H9 (cell line): ENCODE results near the gene VTN. TPM values are rescaled to one million over a fixed set of nuclear protein-coding genes. Genes with fewer than 3 reads are reported as not detected.

ENCODE experiments used
- DNase-seq: peaks from one replicate; pipeline ENCODE4 v3.0.0-alpha.2; 2017
- H2AFZ ChIP-seq: one replicate; pipeline ENCODE4 v1.6.1; 2013; ENCODE audit warnings: mild to moderate bottlenecking, low read length, control low read depth, moderate library complexity
- H2AK5ac ChIP-seq: 2 replicates; pipeline ENCODE4 v1.6.1; 2013; ENCODE audit warnings: low read length, control low read depth, mixed read lengths; ENCODE audit not compliant: insufficient read length
- H2BK120ac ChIP-seq: one replicate; pipeline ENCODE4 v1.6.1; 2013; ENCODE audit warnings: low read depth, mild to moderate bottlenecking, low read length, control low read depth, inconsistent platforms; ENCODE audit not compliant: poor library complexity, severe bottlenecking
- H2BK12ac ChIP-seq: 2 replicates; pipeline ENCODE4 v1.6.1; 2013; ENCODE audit warnings: low read length, control low read depth, mixed read lengths, low read depth; ENCODE audit not compliant: insufficient read length
- H2BK15ac ChIP-seq: 2 replicates; pipeline ENCODE4 v1.6.1; 2013; ENCODE audit warnings: low read depth, low read length, control low read depth
- H2BK20ac ChIP-seq: one replicate; pipeline ENCODE4 v1.6.1; 2013; ENCODE audit warnings: low read depth, mild to moderate bottlenecking, low read length, control low read depth, inconsistent platforms; ENCODE audit not compliant: poor library complexity, severe bottlenecking
- H2BK5ac ChIP-seq: 2 replicates; pipeline ENCODE4 v1.6.1; 2013; ENCODE audit warnings: low read length, control low read depth, mixed read lengths; ENCODE audit not compliant: insufficient read length
- H3K14ac ChIP-seq: 2 replicates; pipeline ENCODE4 v1.6.1; 2013; ENCODE audit warnings: low read length, control low read depth; ENCODE audit not compliant: insufficient read depth
- H3K18ac ChIP-seq: 2 replicates; pipeline ENCODE4 v1.6.1; 2013; ENCODE audit warnings: low read depth, mild to moderate bottlenecking, mixed read lengths, low read length, control low read depth; ENCODE audit not compliant: insufficient read length
- H3K23ac ChIP-seq: 2 replicates; pipeline ENCODE4 v1.6.1; 2013; ENCODE audit warnings: low read length, control low read depth, mixed read lengths, low read depth; ENCODE audit not compliant: insufficient read length
- H3K23me2 ChIP-seq: 2 replicates; pipeline ENCODE4 v1.6.1; 2013; ENCODE audit warnings: low read depth, mild to moderate bottlenecking, mixed read lengths, low read length, control low read depth; ENCODE audit not compliant: insufficient read length, poor library complexity, severe bottlenecking
- H3K27ac ChIP-seq: 2 replicates; pipeline ENCODE4 v1.5.1; 2013; ENCODE audit warnings: low read length, control low read depth, mixed read lengths, low read depth; ENCODE audit not compliant: insufficient read length
- H3K27me3 ChIP-seq: 2 replicates; pipeline ENCODE4 v1.6.1; 2013; ENCODE audit warnings: low read length, control low read depth, inconsistent platforms; ENCODE audit not compliant: insufficient read depth
- H3K4ac ChIP-seq: 2 replicates; pipeline ENCODE4 v1.6.1; 2013; ENCODE audit warnings: low read depth, mild to moderate bottlenecking, control low read depth, inconsistent platforms, low read length, moderate library complexity
- H3K4me1 ChIP-seq: 2 replicates; pipeline ENCODE4 v1.6.1; 2013; ENCODE audit warnings: low read length, control low read depth, inconsistent platforms; ENCODE audit not compliant: insufficient read depth
- H3K4me2 ChIP-seq: 2 replicates; pipeline ENCODE4 v1.6.1; 2013; ENCODE audit warnings: low read length, control low read depth, mixed read lengths; ENCODE audit not compliant: insufficient read length, insufficient read depth
- H3K56ac ChIP-seq: 2 replicates; pipeline ENCODE4 v1.6.1; 2013; ENCODE audit warnings: low read depth, mild to moderate bottlenecking, mixed read lengths, low read length, control low read depth; ENCODE audit not compliant: insufficient read length
- H3K79me1 ChIP-seq: 2 replicates; pipeline ENCODE4 v1.6.1; 2013; ENCODE audit warnings: low read depth, mild to moderate bottlenecking, moderate library complexity, low read length, control low read depth, inconsistent platforms; ENCODE audit not compliant: insufficient read depth, poor library complexity, severe bottlenecking
- H3K79me2 ChIP-seq: 2 replicates; pipeline ENCODE4 v1.6.1; 2013; ENCODE audit warnings: low read length, control low read depth, inconsistent platforms; ENCODE audit not compliant: insufficient read depth
- H3K9ac ChIP-seq: 2 replicates; pipeline ENCODE4 v1.6.1; 2013; ENCODE audit warnings: low read length, control low read depth, mixed read lengths; ENCODE audit not compliant: insufficient read length; ENCODE audit errors: extremely low read depth
- H3K9me3 ChIP-seq: one replicate; pipeline ENCODE4 v1.6.1; 2013; ENCODE audit warnings: low read depth, low read length, inconsistent platforms; ENCODE audit not compliant: control insufficient read depth
- H3T11ph ChIP-seq: one replicate; pipeline ENCODE4 v1.6.1; 2013; ENCODE audit warnings: mild to moderate bottlenecking, low read length, control low read depth, inconsistent platforms
- H4K20me1 ChIP-seq: one replicate; pipeline ENCODE4 v1.6.1; 2013; ENCODE audit not compliant: control insufficient read depth, insufficient read length, insufficient read depth
- H4K5ac ChIP-seq: 2 replicates; pipeline ENCODE4 v1.6.1; 2013; ENCODE audit warnings: low read depth, mild to moderate bottlenecking, mixed read lengths, low read length, control low read depth; ENCODE audit not compliant: insufficient read length
- H4K8ac ChIP-seq: replicated peaks from 2 replicates; pipeline ENCODE4 v1.6.1; 2013; ENCODE audit warnings: low read length, control low read depth, mixed read lengths, low read depth; ENCODE audit not compliant: insufficient read length
- H4K91ac ChIP-seq: 2 replicates; pipeline ENCODE4 v1.6.1; 2013; ENCODE audit warnings: low read depth, mild to moderate bottlenecking, moderate library complexity, mixed read lengths, low read length, control low read depth; ENCODE audit not compliant: insufficient read length
- H3K27ac Mint-ChIP-seq, 3 experiments: 2 replicates in 2 of 3; 3 replicates in 1 of 3; pipeline ENCODE4 v1.8.0; 2020 to 2021; ENCODE audit warnings: mixed read lengths in 3 of 3, mild to moderate bottlenecking in 1 of 3, moderate library complexity in 1 of 3
- H3K27me3 Mint-ChIP-seq: 2 replicates; pipeline ENCODE4 v1.8.0; 2021; ENCODE audit warnings: low read depth, mild to moderate bottlenecking, moderate library complexity, mixed read lengths
- H3K36me3 Mint-ChIP-seq, 3 experiments: 2 replicates in 2 of 3; 3 replicates in 1 of 3; pipeline ENCODE4 v1.8.0; 2020 to 2021; ENCODE audit warnings: low read depth in 3 of 3, mixed read lengths in 3 of 3; ENCODE audit not compliant: insufficient read depth in 1 of 3
- H3K4me1 Mint-ChIP-seq, 2 experiments: 2 replicates each; pipeline ENCODE4 v1.8.0; 2020; ENCODE audit warnings: mixed read lengths in 2 of 2
- H3K4me3 Mint-ChIP-seq, 2 experiments: 2 replicates in 1 of 2; 3 replicates in 1 of 2; pipeline ENCODE4 v1.8.0; 2020 to 2021; ENCODE audit warnings: mild to moderate bottlenecking in 2 of 2, mixed read lengths in 2 of 2, moderate library complexity in 1 of 2
- H3K9me3 Mint-ChIP-seq, 2 experiments: 2 replicates in 1 of 2; 3 replicates in 1 of 2; pipeline ENCODE4 v1.8.0; 2020; ENCODE audit warnings: mild to moderate bottlenecking in 2 of 2, mixed read lengths in 2 of 2, moderate library complexity in 1 of 2
- WGBS: extraction: QIAGEN DNeasy Blood & Tissue Kit; methylation state at CpG from one replicate; pipeline ENCODE4 v1.1.7; 2013; ENCODE audit warnings: missing lambda C conversion rate, low lambda C conversion rate, mixed read lengths; ENCODE audit not compliant: insufficient read length; ENCODE audit errors: extremely low coverage; 5-methylcytosine and 5-hydroxymethylcytosine counted together
- total RNA-seq: library from RNA; stranded (reverse); gene quantifications from 2 replicates; pipeline ENCODE4 v1.2.1, GENCODE V29; 2021
- TF ChIP-seq, protein P1 (sequence below): fragments of 200-600 bp; sonication (generic); conservative IDR thresholded peaks from 3 replicates; pipeline ENCODE4 v1.8.0; 2021; ENCODE audit warnings: antibody characterized with exemption, mild to moderate bottlenecking

Gene VTN
- total RNA-seq, 1 experiment from 2014 or later, result not detected

- H4K20me1 ChIP-seq, result no peaks in the 10 kb centered on the region
- no peak overlapping the region for H3K14ac ChIP-seq
- no peak for DNase-seq
- Mint-ChIP-seq H3K9me3 (no peaks in the 10 kb centered on the region), H3K27me3 (peaks cover 29% of the 10 kb centered on the region), H3K4me1 (peaks cover 0 to 7% of the 10 kb centered on the region in 2 experiments; a peak in 1 of 4 replicates), H3K36me3 (peaks cover 0 to 3% (median 0%) of the 10 kb centered on the region in 3 experiments; a peak in 2 of 7 replicates), H3K27ac (no peak overlapping the region), H3K4me3 (no peak overlapping the region)
- no peak overlapping the region for H3K4ac ChIP-seq
- H3K79me2 ChIP-seq, result no peaks in the 10 kb centered on the region
- no peaks in the 10 kb centered on the region for H3K79me1 ChIP-seq
- TF ChIP-seq, protein P1, sequence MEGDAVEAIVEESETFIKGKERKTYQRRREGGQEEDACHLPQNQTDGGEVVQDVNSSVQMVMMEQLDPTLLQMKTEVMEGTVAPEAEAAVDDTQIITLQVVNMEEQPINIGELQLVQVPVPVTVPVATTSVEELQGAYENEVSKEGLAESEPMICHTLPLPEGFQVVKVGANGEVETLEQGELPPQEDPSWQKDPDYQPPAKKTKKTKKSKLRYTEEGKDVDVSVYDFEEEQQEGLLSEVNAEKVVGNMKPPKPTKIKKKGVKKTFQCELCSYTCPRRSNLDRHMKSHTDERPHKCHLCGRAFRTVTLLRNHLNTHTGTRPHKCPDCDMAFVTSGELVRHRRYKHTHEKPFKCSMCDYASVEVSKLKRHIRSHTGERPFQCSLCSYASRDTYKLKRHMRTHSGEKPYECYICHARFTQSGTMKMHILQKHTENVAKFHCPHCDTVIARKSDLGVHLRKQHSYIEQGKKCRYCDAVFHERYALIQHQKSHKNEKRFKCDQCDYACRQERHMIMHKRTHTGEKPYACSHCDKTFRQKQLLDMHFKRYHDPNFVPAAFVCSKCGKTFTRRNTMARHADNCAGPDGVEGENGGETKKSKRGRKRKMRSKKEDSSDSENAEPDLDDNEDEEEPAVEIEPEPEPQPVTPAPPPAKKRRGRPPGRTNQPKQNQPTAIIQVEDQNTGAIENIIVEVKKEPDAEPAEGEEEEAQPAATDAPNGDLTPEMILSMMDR, result no peak
- no peak overlapping the region for H2AK5ac ChIP-seq
- no peak overlapping the region for H3K56ac ChIP-seq
- no peaks in the 10 kb centered on the region; the same call in 1 of the 2 replicates for H3K27me3 ChIP-seq
- H3K18ac ChIP-seq, result no peak overlapping the region
- H4K91ac ChIP-seq, result no peak overlapping the region
- H2BK5ac ChIP-seq, result no peak overlapping the region
- H4K5ac ChIP-seq, result no peak overlapping the region
- no peak overlapping the region for H3T11ph ChIP-seq
- no peak overlapping the region for H4K8ac ChIP-seq
- H2BK15ac ChIP-seq, result no peak overlapping the region
- no CpG with 5 or more reads among the region's 2 CpGs for WGBS
- H2BK12ac ChIP-seq, result no peak overlapping the region
- no peak overlapping the region for H3K9ac ChIP-seq
- no peak overlapping the region for H3K23ac ChIP-seq
- no peak overlapping the region for H2BK20ac ChIP-seq
- no peaks in the 10 kb centered on the region for H3K4me1 ChIP-seq
- no peak overlapping the region for H2AFZ ChIP-seq
- no peak overlapping the region for H3K27ac ChIP-seq
- no peak overlapping the region for H3K4me2 ChIP-seq
- no peaks in the 10 kb centered on the region for H3K23me2 ChIP-seq
- H2BK120ac ChIP-seq, result no peak overlapping the region
- H3K9me3 ChIP-seq, result no peaks in the 10 kb centered on the region
Measured at GRCh38 chr17:28390563-28390962, 20.5 kb upstream of the VTN start.
